ENCODE measurements around the gene IL27RA.
"Not testable (repeated sequence)": the region's sequence is repeated elsewhere in the genome, so short reads cannot be mapped to it uniquely, and the experiment has no call there.

The IL27RA gene

GRCh38 chr19:14006766-14007562 is 24.6 kb upstream of the IL27RA start:
- Mint-ChIP-seq H3K4me3 (peak overlapping the region; percentile 91), H3K27ac (peak overlapping the region; percentile 94)

GRCh38 chr19:14012378-14012915 is 19.1 kb upstream of the IL27RA start:
- no peaks in the 10 kb centered on the region for H3K9me3 Mint-ChIP-seq (ENCODE audit: low read depth)
- H3K27ac Mint-ChIP-seq: no peak overlapping the region
- peaks cover 1% of the 10 kb centered on the region for H3K4me1 Mint-ChIP-seq (ENCODE audit: low read depth)
- H3K27me3 Mint-ChIP-seq: no peaks in the 10 kb centered on the region
- H3K4me3 Mint-ChIP-seq: no peak overlapping the region
- H3K36me3 Mint-ChIP-seq: no peaks in the 10 kb centered on the region

More at GRCh38 chr19:14006766-14007562, 24.6 kb upstream of the IL27RA start:
- no peaks in the 10 kb centered on the region for H3K9me3 Mint-ChIP-seq (ENCODE audit: low read depth)
- no peaks in the 10 kb centered on the region for H3K27me3 Mint-ChIP-seq
- no peaks in the 10 kb centered on the region for H3K36me3 Mint-ChIP-seq
- H3K4me1 Mint-ChIP-seq (ENCODE audit: low read depth): peaks cover 37% of the 10 kb centered on the region

GRCh38 chr19:14015524-14016035 is 16.0 kb upstream of the IL27RA start:
- Mint-ChIP-seq H3K4me3 (no peak overlapping the region), H3K36me3 (no peaks in the 10 kb centered on the region), H3K4me1 (ENCODE audit: low read depth) (peaks cover 1% of the 10 kb centered on the region), H3K27me3 (no peaks in the 10 kb centered on the region), H3K27ac (no peak overlapping the region), H3K9me3 (ENCODE audit: low read depth) (no peaks in the 10 kb centered on the region)

- Mint-ChIP-seq H3K9me3 (ENCODE audit: low read depth) (no peaks in the 10 kb centered on the region), H3K27ac (no peak overlapping the region), H3K4me1 (ENCODE audit: low read depth) (peaks cover 6% of the 10 kb centered on the region), H3K27me3 (no peaks in the 10 kb centered on the region), H3K4me3 (no peak overlapping the region), H3K36me3 (no peaks in the 10 kb centered on the region)
Observed at GRCh38 chr19:14019100-14019499, 12.5 kb upstream of the IL27RA start.

- not testable (repeated sequence) for H3K4me3 Mint-ChIP-seq; H3K27ac Mint-ChIP-seq; H3K36me3 Mint-ChIP-seq; H3K4me1 Mint-ChIP-seq (ENCODE audit: low read depth); H3K9me3 Mint-ChIP-seq (ENCODE audit: low read depth); H3K27me3 Mint-ChIP-seq
Observed at GRCh38 chr19:14019739-14020138, 11.8 kb upstream of the IL27RA start.

GRCh38 chr19:14021474-14021873 is 10.1 kb upstream of the IL27RA start:
- peaks cover 5% of the 10 kb centered on the region for H3K4me1 Mint-ChIP-seq (ENCODE audit: low read depth)
- no peak overlapping the region for H3K27ac Mint-ChIP-seq
- no peak overlapping the region for H3K4me3 Mint-ChIP-seq
- no peaks in the 10 kb centered on the region for H3K9me3 Mint-ChIP-seq (ENCODE audit: low read depth)
- no peaks in the 10 kb centered on the region for H3K27me3 Mint-ChIP-seq
- no peaks in the 10 kb centered on the region for H3K36me3 Mint-ChIP-seq

- Mint-ChIP-seq H3K4me1 (ENCODE audit: low read depth) (peaks cover 5% of the 10 kb centered on the region), H3K27me3 (no peaks in the 10 kb centered on the region), H3K27ac (no peak overlapping the region), H3K36me3 (no peaks in the 10 kb centered on the region), H3K4me3 (no peak overlapping the region), H3K9me3 (ENCODE audit: low read depth) (no peaks in the 10 kb centered on the region)
Observed at GRCh38 chr19:14022469-14022868, 9.1 kb upstream of the IL27RA start.

- peak overlapping the region; percentile 51 for H3K27ac Mint-ChIP-seq
- no peak overlapping the region for H3K4me3 Mint-ChIP-seq
- H3K27me3 Mint-ChIP-seq: no peaks in the 10 kb centered on the region
- H3K4me1 Mint-ChIP-seq (ENCODE audit: low read depth): peaks cover 5% of the 10 kb centered on the region
- H3K36me3 Mint-ChIP-seq: no peaks in the 10 kb centered on the region
- H3K9me3 Mint-ChIP-seq (ENCODE audit: low read depth): no peaks in the 10 kb centered on the region
Observed at GRCh38 chr19:14023404-14024235, 7.9 kb upstream of the IL27RA start.

- not testable (repeated sequence) for H3K4me3 Mint-ChIP-seq; H3K36me3 Mint-ChIP-seq; H3K27me3 Mint-ChIP-seq; H3K27ac Mint-ChIP-seq; H3K9me3 Mint-ChIP-seq (ENCODE audit: low read depth)
- H3K4me1 Mint-ChIP-seq (ENCODE audit: low read depth): peaks cover 17% of the 10 kb centered on the region
Observed at GRCh38 chr19:14026652-14027192, 4.8 kb upstream of the IL27RA start.

- H3K4me3 Mint-ChIP-seq: no peak within 1 kb of the TSS
- no peaks in the 10 kb centered on the region for H3K9me3 Mint-ChIP-seq (ENCODE audit: low read depth)
- H3K27ac Mint-ChIP-seq: peak within 1 kb of the TSS; percentile 56
- peaks cover 19% of the 10 kb centered on the region for H3K4me1 Mint-ChIP-seq (ENCODE audit: low read depth)
- H3K27me3 Mint-ChIP-seq: no peaks in the 10 kb centered on the region
- H3K36me3 Mint-ChIP-seq: no peaks in the 10 kb centered on the region
Observed at GRCh38 chr19:14027856-14028450, 3.6 kb upstream of the IL27RA start, which contains the start of gene RLN3. Gene RLN3, plus strand, starts transcription at chr19:14028148. Its CDS starts 57 bp downstream, at chr19:14028205.

GRCh38 chr19:14028901-14029300 is 2.7 kb upstream of the IL27RA start:
- Mint-ChIP-seq H3K27me3 (no peaks in the 10 kb centered on the region), H3K27ac (peak overlapping the region; percentile 56), H3K9me3 (ENCODE audit: low read depth) (no peaks in the 10 kb centered on the region), H3K4me3 (no peak overlapping the region), H3K36me3 (peaks cover under 1% of the 10 kb centered on the region), H3K4me1 (ENCODE audit: low read depth) (peaks cover 18% of the 10 kb centered on the region)

- Mint-ChIP-seq H3K36me3 (peaks cover 3% of the 10 kb centered on the region), H3K27me3 (no peaks in the 10 kb centered on the region), H3K4me3 (peak overlapping the region; percentile 92), H3K27ac (peak overlapping the region; percentile 36), H3K9me3 (ENCODE audit: low read depth) (no peaks in the 10 kb centered on the region), H3K4me1 (ENCODE audit: low read depth) (peaks cover 25% of the 10 kb centered on the region)
Observed at GRCh38 chr19:14030997-14031718, 404 bp upstream of the IL27RA start.

- peaks cover 3% of the 10 kb centered on the region for H3K36me3 Mint-ChIP-seq
- H3K4me3 Mint-ChIP-seq: peak overlapping the region; percentile 80
- H3K27ac Mint-ChIP-seq: peak overlapping the region; percentile 90
- H3K4me1 Mint-ChIP-seq (ENCODE audit: low read depth): peaks cover 29% of the 10 kb centered on the region
- H3K27me3 Mint-ChIP-seq: no peaks in the 10 kb centered on the region
- H3K9me3 Mint-ChIP-seq (ENCODE audit: low read depth): no peaks in the 10 kb centered on the region
Observed at GRCh38 chr19:14033946-14034345, 2.4 kb downstream of the IL27RA start.

- H3K4me1 Mint-ChIP-seq (ENCODE audit: low read depth): peaks cover 27% of the 10 kb centered on the region
- H3K27me3 Mint-ChIP-seq; H3K4me3 Mint-ChIP-seq; H3K9me3 Mint-ChIP-seq (ENCODE audit: low read depth); H3K36me3 Mint-ChIP-seq; H3K27ac Mint-ChIP-seq: not testable (repeated sequence)
Observed at GRCh38 chr19:14035159-14035558, 3.6 kb downstream of the IL27RA start.
